HEK293 (cell line): ENCODE data around the gene CD53.

ENCODE experiments used
- CTCF ChIA-PET: fragments of 350-600 bp; formaldehyde crosslinking; extraction: SDS; loops from one replicate; lab custom pipeline; 2021; ENCODE audit warnings: antibody characterized with exemption; lab: Yijun Ruan, JAX
- POLR2A ChIA-PET: fragments of 300-600 bp; formaldehyde crosslinking; extraction: SDS; loops from one replicate; lab custom pipeline; 2020; ENCODE audit warnings: antibody characterized with exemption, inconsistent platforms; lab: Yijun Ruan, JAX
- H3K27ac ChIP-seq: fragments of 200-500 bp; sonication (Bioruptor generic); 2 replicates; pipeline ENCODE4 v1.5.1; 2014; ENCODE audit warnings: low read depth, low read length, control low read depth, inconsistent platforms; ENCODE audit errors: extremely low read depth
- H3K36me3 ChIP-seq, 2 experiments: fragments of 200-500 bp in 1 of 2; sonication (Bioruptor generic) in 1 of 2; 1 replicate in 1 of 2; 2 replicates in 1 of 2; pipeline ENCODE4 v1.5.1; 2014 to 2017; ENCODE audit warnings: inconsistent platforms in 2 of 2, low read length in 2 of 2; ENCODE audit not compliant: control insufficient read depth in 2 of 2, insufficient read depth in 1 of 2
- H3K4me1 ChIP-seq: fragments of 200-500 bp; sonication (Bioruptor generic); 2 replicates; pipeline ENCODE4 v1.5.1; 2014; ENCODE audit warnings: mild to moderate bottlenecking, low read length, inconsistent platforms; ENCODE audit not compliant: control insufficient read depth, insufficient read depth
- H3K4me3 ChIP-seq: 2 replicates; pipeline ENCODE4 v1.5.1; 2011; ENCODE audit warnings: low read depth, mild to moderate bottlenecking, control low read depth, low read length, moderate library complexity
- H3K9me3 ChIP-seq: fragments of 200-500 bp; sonication (Bioruptor generic); 2 replicates; pipeline ENCODE4 v1.5.1; 2014; ENCODE audit warnings: low read depth, low read length, inconsistent platforms; ENCODE audit not compliant: control insufficient read depth, insufficient read depth
- ATF2 ChIP-seq: fragments of 450-650 bp; formaldehyde crosslinking; IDR thresholded peaks from 2 replicates; pipeline ENCODE4 v1.5.1; 2016; ENCODE audit warnings: missing biosample characterization, missing genetic modification characterization, low read depth
- GLI2 ChIP-seq: fragments of 450-650 bp; formaldehyde crosslinking; IDR thresholded peaks from 2 replicates; pipeline ENCODE4; 2017; ENCODE audit warnings: missing biosample characterization, missing genetic modification characterization, low read depth, borderline replicate concordance
- HOXC10 ChIP-seq: sonication (generic); formaldehyde crosslinking; IDR thresholded peaks from 2 replicates; pipeline ENCODE4 v1.8.1; 2023; ENCODE audit warnings: mild to moderate bottlenecking, missing genetic modification reagents
- MZF1 ChIP-seq: fragments of 450-650 bp; formaldehyde crosslinking; IDR thresholded peaks from 2 replicates; pipeline ENCODE4 v1.5.1; 2017; ENCODE audit warnings: missing biosample characterization, missing genetic modification characterization, borderline replicate concordance
- YY1 ChIP-seq: fragments of 450-650 bp; formaldehyde crosslinking; IDR thresholded peaks from 2 replicates; pipeline ENCODE4 v1.5.1; 2018; ENCODE audit warnings: missing biosample characterization, missing genetic modification characterization
- YY2 ChIP-seq: fragments of 450-650 bp; formaldehyde crosslinking; IDR thresholded peaks from 2 replicates; pipeline ENCODE4 v1.5.1; 2016; ENCODE audit warnings: missing biosample characterization, missing genetic modification characterization
- ZBTB1 ChIP-seq: fragments of 450-650 bp; formaldehyde crosslinking; IDR thresholded peaks from 2 replicates; pipeline ENCODE4 v1.5.1; 2016; ENCODE audit warnings: missing biosample characterization, missing genetic modification characterization
- ZBTB49 ChIP-seq: fragments of 450-650 bp; formaldehyde crosslinking; IDR thresholded peaks from 2 replicates; pipeline ENCODE4 v1.5.1; 2016; ENCODE audit warnings: missing biosample characterization, missing genetic modification characterization, low read depth
- ZEB2 ChIP-seq: fragments of 450-650 bp; formaldehyde crosslinking; IDR thresholded peaks from 2 replicates; pipeline ENCODE4 v1.5.1; 2016; ENCODE audit warnings: missing biosample characterization, missing genetic modification characterization
- ZNF140 ChIP-seq: fragments of 450-650 bp; formaldehyde crosslinking; IDR thresholded peaks from 2 replicates; pipeline ENCODE4 v1.5.1; 2016; ENCODE audit warnings: missing biosample characterization, missing genetic modification characterization
- ZNF18 ChIP-seq: fragments of 450-650 bp; formaldehyde crosslinking; IDR thresholded peaks from 2 replicates; pipeline ENCODE4 v1.5.1; 2016; ENCODE audit warnings: missing biosample characterization, missing genetic modification characterization
- ZNF214 ChIP-seq: fragments of 450-650 bp; formaldehyde crosslinking; IDR thresholded peaks from 2 replicates; pipeline ENCODE4 v1.5.1; 2017; ENCODE audit warnings: missing biosample characterization, mild to moderate bottlenecking, missing genetic modification characterization, borderline replicate concordance
- ZNF501 ChIP-seq: fragments of 450-650 bp; formaldehyde crosslinking; IDR thresholded peaks from 2 replicates; pipeline ENCODE4 v1.5.1; 2016; ENCODE audit warnings: missing biosample characterization, missing genetic modification characterization
- ZNF560 ChIP-seq: fragments of 450-650 bp; formaldehyde crosslinking; IDR thresholded peaks from 2 replicates; pipeline ENCODE4 v1.5.1; 2017; ENCODE audit warnings: missing biosample characterization, missing genetic modification characterization, borderline replicate concordance
- ZNF626 ChIP-seq: fragments of 450-650 bp; sonication (Bioruptor Pico); formaldehyde crosslinking; IDR thresholded peaks from 2 replicates; pipeline ENCODE4 v1.5.1; 2018; ENCODE audit warnings: missing biosample characterization, missing genetic modification characterization, inconsistent platforms
- ZNF654 ChIP-seq: fragments of 450-650 bp; formaldehyde crosslinking; IDR thresholded peaks from 2 replicates; pipeline ENCODE4 v1.5.1; 2016; ENCODE audit warnings: low read depth, missing biosample characterization, missing genetic modification characterization
- ZNF707 ChIP-seq: fragments of 450-650 bp; formaldehyde crosslinking; IDR thresholded peaks from 2 replicates; pipeline ENCODE4 v1.5.1; 2016; ENCODE audit warnings: missing biosample characterization, missing genetic modification characterization
- ZNF768 ChIP-seq: fragments of 450-650 bp; formaldehyde crosslinking; IDR thresholded peaks from 2 replicates; pipeline ENCODE4 v1.5.1; 2018; ENCODE audit warnings: missing biosample characterization, mild to moderate bottlenecking, missing genetic modification characterization
- ZNF777 ChIP-seq: fragments of 450-650 bp; formaldehyde crosslinking; IDR thresholded peaks from 2 replicates; pipeline ENCODE4 v1.5.1; 2017; ENCODE audit warnings: missing biosample characterization, missing genetic modification characterization, borderline replicate concordance
- ZXDB ChIP-seq: fragments of 450-650 bp; formaldehyde crosslinking; IDR thresholded peaks from 2 replicates; pipeline ENCODE4 v1.5.1; 2016; ENCODE audit warnings: missing biosample characterization, missing genetic modification characterization

The CD53 gene

GRCh38 chr1:110915804-110916203, 42.9 kb downstream of the CD53 start:
- no peaks in the 10 kb centered on the region for H3K4me1 ChIP-seq
- H3K9me3 ChIP-seq: no peaks in the 10 kb centered on the region
- ChIA-PET POLR2A (no interaction called here), CTCF (no interaction called here)
- no peak overlapping the region for H3K27ac ChIP-seq
- H3K36me3 ChIP-seq: no peaks in the 10 kb centered on the region
- TF ChIP-seq ZBTB1 (no peak), ZNF768 (tag by site-specific recombination) (no peak), ZNF777 (tag by site-specific recombination) (no peak), ZNF654 (tag by site-specific recombination) (no peak), ATF2 (no peak), ZNF560 (tag by site-specific recombination) (no peak), HOXC10 (CRISPR knock-in tag) (no peak), ZNF707 (tag by site-specific recombination) (no peak), ZEB2 (tag by site-specific recombination) (no peak), ZXDB (tag by site-specific recombination) (no peak), ZNF140 (tag by site-specific recombination) (no peak), YY1 (tag by site-specific recombination) (no peak), ZNF626 (no peak), ZNF501 (no peak), MZF1 (tag by site-specific recombination) (no peak), GLI2 (tag by site-specific recombination) (no peak)
- no peak overlapping the region for H3K4me3 ChIP-seq

- Histone ChIP-seq H3K9me3 (no peaks in the 10 kb centered on the region), H3K27ac (no peak overlapping the region), H3K36me3 (no peaks in the 10 kb centered on the region), H3K4me1 (no peaks in the 10 kb centered on the region), H3K4me3 (no peak overlapping the region)
- CTCF ChIA-PET: no interaction called here
- no peak for TF ChIP-seq ZBTB49 (tag by site-specific recombination)
- no peak for TF ChIP-seq ZNF214 (tag by site-specific recombination)
- no peak for TF ChIP-seq YY2 (tag by site-specific recombination)
- no peak for TF ChIP-seq ZNF18 (tag by site-specific recombination)
- no peak for TF ChIP-seq ZNF560 (tag by site-specific recombination)
- no peak for TF ChIP-seq YY1 (tag by site-specific recombination)
- POLR2A ChIA-PET: no interaction called here
These were observed 43.3 kb downstream of the CD53 start for GRCh38 chr1:110916274-110916668.
